Vagina (tissue), 2 donors: ENCODE measurements around the gene TMEM244. TPM values are rescaled to one million over a fixed set of nuclear protein-coding genes. Genes with fewer than 3 reads are reported as not detected.

ENCODE experiments used
- DNase-seq, 2 donors: peaks; one replicate each; pipeline ENCODE4 v3.0.0-alpha.2; 2017; ENCODE audit errors: extremely low spot score in 2 of 2
- H3K27ac ChIP-seq: fragments of 200-600 bp; sonication (generic); one replicate; pipeline ENCODE4 v1.5.1; 2019
- H3K27me3 ChIP-seq: fragments of 200-600 bp; sonication (generic); one replicate; pipeline ENCODE4 v1.5.1; 2019
- H3K36me3 ChIP-seq, 2 donors: fragments of 200-600 bp; sonication (generic); one replicate each; pipeline ENCODE4 v1.5.1; 2017 to 2019
- H3K4me1 ChIP-seq: fragments of 200-600 bp; sonication (generic); one replicate; pipeline ENCODE4 v1.5.1; 2019
- H3K4me3 ChIP-seq, 2 donors: fragments of 200-600 bp; sonication (generic); 1 replicate in 1 of 2; 2 replicates in 1 of 2; pipeline ENCODE4 v1.5.1; 2016 to 2019
- H3K9me3 ChIP-seq: fragments of 200-600 bp; sonication (generic); one replicate; pipeline ENCODE4 v1.5.1; 2019
- CTCF ChIP-seq, 3 experiments: fragments of 450-650 bp in 2 of 3; fragments of 200-600 bp in 1 of 3; sonication (generic) in 1 of 3; IDR thresholded peaks; one replicate each; pipeline ENCODE4 v1.5.1; 2017 to 2019; ENCODE audit warnings: antibody characterized with exemption in 3 of 3, mild to moderate bottlenecking in 2 of 3, moderate library complexity in 2 of 3
- POLR2A ChIP-seq, 2 donors: fragments of 450-650 bp; IDR thresholded peaks; one replicate each; pipeline ENCODE4 v1.6.1; 2017; ENCODE audit warnings: antibody characterized with exemption in 2 of 2, mild to moderate bottlenecking in 2 of 2, moderate library complexity in 2 of 2
- POLR2AphosphoS5 ChIP-seq, 2 donors: sonication (generic); formaldehyde crosslinking; IDR thresholded peaks; one replicate each; pipeline ENCODE4 v1.9.0; 2017; ENCODE audit warnings: antibody characterized with exemption in 2 of 2, mild to moderate bottlenecking in 2 of 2, low read depth in 1 of 2; ENCODE audit not compliant: insufficient read depth in 1 of 2
- intact Hi-C: fragments of 100-400 bp; cut with DNase I; formaldehyde crosslinking; loops from one replicate; pipeline ENCODE4 v1.15.1; 2023
- total RNA-seq: library from RNA; depleted of rRNA; stranded (reverse); fragments of >200 nt; gene quantifications from one replicate; pipeline ENCODE4 v1.2.3, GENCODE V29; 2016

The TMEM244 gene
- total RNA-seq, 1 donor from 2014 or later: not detected

- intact Hi-C loops: no loop called here
- H3K27me3 ChIP-seq: no peaks in the 10 kb centered on the region
- H3K4me1 ChIP-seq: no peaks in the 10 kb centered on the region
- no peaks in the 10 kb centered on the region for H3K36me3 ChIP-seq
- TF ChIP-seq POLR2AphosphoS5 (IDR thresholded peaks at IDR 0.05; ENCODE audit: insufficient read depth in 1 of 2, low read depth in 1 of 2) (no peak), CTCF (IDR thresholded peaks at IDR 0.05) (no peak), POLR2A (IDR thresholded peaks at IDR 0.05) (no peak)
- H3K9me3 ChIP-seq: no peaks in the 10 kb centered on the region
- no peak overlapping the region for H3K4me3 ChIP-seq
- no peak overlapping the region for H3K27ac ChIP-seq
- DNase-seq: no peak
These were observed 10.1 kb upstream of the TMEM244 start for GRCh38 chr6:129871221-129871620.

DNA sequence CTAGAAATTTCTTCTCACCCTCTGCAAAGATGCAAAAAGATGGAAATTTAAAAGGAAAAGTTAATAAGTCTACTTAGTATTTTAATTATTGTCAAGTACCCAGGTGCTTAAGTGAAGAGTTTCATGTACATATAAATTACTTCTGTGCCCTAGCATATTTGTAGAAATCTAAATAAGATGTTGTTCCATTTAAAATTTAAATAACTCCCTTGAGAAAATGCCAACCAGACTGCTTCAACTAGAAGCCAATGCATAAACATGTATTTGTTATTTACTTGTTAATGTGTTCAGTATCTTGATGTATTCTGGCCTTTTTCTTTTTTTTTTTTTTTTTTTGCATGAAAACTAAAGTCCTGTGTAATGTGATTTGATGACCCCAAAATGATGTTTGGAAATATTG lies 6.3 kb upstream of the TMEM244 start:
- Histone ChIP-seq H3K4me1 (no peaks in the 10 kb centered on the region), H3K27me3 (no peaks in the 10 kb centered on the region), H3K4me3 (no peak overlapping the region), H3K27ac (no peak overlapping the region), H3K36me3 (no peaks in the 10 kb centered on the region), H3K9me3 (no peaks in the 10 kb centered on the region)
- intact Hi-C loops: no loop called here
- TF ChIP-seq POLR2A (IDR thresholded peaks at IDR 0.05): no peak
- TF ChIP-seq POLR2AphosphoS5 (IDR thresholded peaks at IDR 0.05; ENCODE audit: insufficient read depth in 1 of 2, low read depth in 1 of 2): no peak
- TF ChIP-seq CTCF (IDR thresholded peaks at IDR 0.05): no peak
- DNase-seq: no peak

GRCh38 chr6:129866688-129867087 lies 5.6 kb upstream of the TMEM244 start:
- H3K4me1 ChIP-seq: no peaks in the 10 kb centered on the region
- no peak overlapping the region for H3K27ac ChIP-seq
- H3K9me3 ChIP-seq: no peaks in the 10 kb centered on the region
- DNase-seq: no peak
- no peaks in the 10 kb centered on the region for H3K36me3 ChIP-seq
- H3K27me3 ChIP-seq: no peaks in the 10 kb centered on the region
- intact Hi-C loops: no loop called here
- no peak overlapping the region for H3K4me3 ChIP-seq
- TF ChIP-seq POLR2A (IDR thresholded peaks at IDR 0.05): no peak

GRCh38 chr6:129866256-129866655 lies 5.1 kb upstream of the TMEM244 start:
- intact Hi-C loops: no loop called here
- Histone ChIP-seq H3K4me1 (no peaks in the 10 kb centered on the region), H3K9me3 (no peaks in the 10 kb centered on the region), H3K4me3 (no peak overlapping the region), H3K27me3 (no peaks in the 10 kb centered on the region), H3K27ac (no peak overlapping the region), H3K36me3 (no peaks in the 10 kb centered on the region)
- DNase-seq: no peak
- TF ChIP-seq CTCF (IDR thresholded peaks at IDR 0.05) (no peak), POLR2A (IDR thresholded peaks at IDR 0.05) (no peak), POLR2AphosphoS5 (IDR thresholded peaks at IDR 0.05; ENCODE audit: insufficient read depth in 1 of 2, low read depth in 1 of 2) (no peak)

- no peak for DNase-seq
- Histone ChIP-seq H3K4me1 (no peaks in the 10 kb centered on the region), H3K4me3 (no peak overlapping the region), H3K36me3 (no peaks in the 10 kb centered on the region), H3K27ac (no peak overlapping the region), H3K27me3 (no peaks in the 10 kb centered on the region), H3K9me3 (no peaks in the 10 kb centered on the region)
- no peak for TF ChIP-seq CTCF (IDR thresholded peaks at IDR 0.05)
- no peak for TF ChIP-seq POLR2AphosphoS5 (IDR thresholded peaks at IDR 0.05; ENCODE audit: insufficient read depth in 1 of 2, low read depth in 1 of 2)
- no peak for TF ChIP-seq POLR2A (IDR thresholded peaks at IDR 0.05)
- intact Hi-C loops: no loop called here
These were observed 3.9 kb upstream of the TMEM244 start for GRCh38 chr6:129865013-129865412.

DNA sequence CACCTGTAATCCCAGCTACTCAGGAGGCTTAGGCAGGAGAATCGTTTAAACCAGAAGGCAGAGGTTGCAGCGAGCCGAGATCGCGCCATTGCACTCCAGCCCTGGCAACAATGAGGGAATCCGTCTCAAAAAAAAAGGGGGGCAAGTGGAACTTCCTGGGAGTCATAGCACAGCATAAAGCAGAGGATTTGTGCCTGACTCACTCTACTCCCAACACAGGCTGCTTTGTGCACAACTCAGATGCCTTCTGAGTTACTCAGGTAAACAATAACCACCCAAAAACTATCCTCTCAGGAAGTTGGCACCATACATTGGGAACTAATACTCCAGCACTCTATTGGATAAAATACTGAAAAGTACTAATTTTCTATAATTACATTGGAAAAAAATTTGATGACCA lies 2.5 kb upstream of the TMEM244 start:
- H3K4me3 ChIP-seq: no peak overlapping the region
- no peaks in the 10 kb centered on the region for H3K9me3 ChIP-seq
- intact Hi-C loops: no loop called here
- TF ChIP-seq CTCF (IDR thresholded peaks at IDR 0.05): no peak
- TF ChIP-seq POLR2A (IDR thresholded peaks at IDR 0.05): no peak
- TF ChIP-seq POLR2AphosphoS5 (IDR thresholded peaks at IDR 0.05; ENCODE audit: insufficient read depth in 1 of 2, low read depth in 1 of 2): no peak
- DNase-seq: no peak
- H3K36me3 ChIP-seq: no peaks in the 10 kb centered on the region
- H3K27me3 ChIP-seq: no peaks in the 10 kb centered on the region
- H3K27ac ChIP-seq: no peak overlapping the region
- H3K4me1 ChIP-seq: no peaks in the 10 kb centered on the region
